Activated effector memory CD4-positive, alpha-beta T cell treated with anti-CD3 and anti-CD28 coated beads, Interleukin-2, amount 50 U/mL, for 16 hours (primary cell): ENCODE measurements around the gene PLAGL1.

Experiments
- DNase-seq: peaks from one replicate; pipeline ENCODE4 v3.0.0-alpha.2; 2020

Gene PLAGL1

GRCh38 chr6:144007478-144008119 is 460 bp downstream of the PLAGL1 start:
- no peak for DNase-seq

- DNase-seq, result no peak
Observed at GRCh38 chr6:144006736-144007477, 1.2 kb downstream of the PLAGL1 start.

GRCh38 chr6:143999406-143999805 is 8.7 kb downstream of the PLAGL1 start:
- DNase-seq, result no peak

- no peak for DNase-seq
Observed at GRCh38 chr6:143998686-143999085, 9.4 kb downstream of the PLAGL1 start.

GRCh38 chr6:143993965-143994646 is 14.0 kb downstream of the PLAGL1 start:
- DNase-seq, result no peak

GRCh38 chr6:143992285-143992684 is 15.8 kb downstream of the PLAGL1 start:
- DNase-seq, result no peak

- no peak for DNase-seq
Observed at GRCh38 chr6:143986463-143987065, 21.5 kb downstream of the PLAGL1 start.

GRCh38 chr6:143984666-143985065 is 23.4 kb downstream of the PLAGL1 start:
- no peak for DNase-seq

- DNase-seq, result no peak
Observed at GRCh38 chr6:143982968-143983367, 25.1 kb downstream of the PLAGL1 start.

- DNase-seq, result no peak
Observed at GRCh38 chr6:143980921-143981320, 27.1 kb downstream of the PLAGL1 start.

GRCh38 chr6:143976806-143977349 is 31.2 kb downstream of the PLAGL1 start:
- DNase-seq, result no peak

GRCh38 chr6:143974089-143974488 is 34.0 kb downstream of the PLAGL1 start:
- DNase-seq, result no peak

- no peak for DNase-seq
Observed at GRCh38 chr6:143973097-143973966, 34.7 kb downstream of the PLAGL1 start.

- DNase-seq, result no peak
Observed at GRCh38 chr6:143971482-143972205, 36.4 kb downstream of the PLAGL1 start.

- no peak for DNase-seq
Observed at GRCh38 chr6:143970456-143971218, 37.4 kb downstream of the PLAGL1 start.

- no peak for DNase-seq
Observed at GRCh38 chr6:143969077-143969476, 39.0 kb downstream of the PLAGL1 start.

- DNase-seq, result no peak
Observed at GRCh38 chr6:143967706-143968376, 40.2 kb downstream of the PLAGL1 start.

GRCh38 chr6:143966312-143966711 is 41.7 kb downstream of the PLAGL1 start:
- DNase-seq, result no peak

GRCh38 chr6:143965503-143966171 is 42.4 kb downstream of the PLAGL1 start:
- DNase-seq, result no peak

- no peak for DNase-seq
Observed at GRCh38 chr6:143964674-143965081, 43.4 kb downstream of the PLAGL1 start.
